HG03520 (cell line): ENCODE data around the gene ALPI.
"Not testable (repeated sequence)": the region's sequence is repeated elsewhere in the genome, so short reads cannot be mapped to it uniquely, and the experiment has no call there.

Experiments used
- ATAC-seq: cut with Tn5 transposase; IDR thresholded peaks from one replicate; pipeline ENCODE4 v1.9.1; 2021; ENCODE audit warnings: mild to moderate bottlenecking, moderate library complexity; ENCODE audit not compliant: unreplicated experiment

The ALPI gene

GRCh38 chr2:232441147-232441651 is 14.8 kb upstream of the ALPI start:
- no peak for ATAC-seq

- not testable (repeated sequence) for ATAC-seq
Measured at GRCh38 chr2:232441922-232442321, 14.0 kb upstream of the ALPI start.

- ATAC-seq = not testable (repeated sequence)
Measured at GRCh38 chr2:232442431-232442830, 13.5 kb upstream of the ALPI start.

GRCh38 chr2:232443047-232443446 is 12.9 kb upstream of the ALPI start:
- ATAC-seq = not testable (repeated sequence)

- ATAC-seq = not testable (repeated sequence)
Measured at GRCh38 chr2:232443669-232444408, 12.1 kb upstream of the ALPI start.

- no peak for ATAC-seq
Measured at GRCh38 chr2:232444409-232445148, 11.4 kb upstream of the ALPI start.

- ATAC-seq = not testable (repeated sequence)
Measured at GRCh38 chr2:232445149-232445885, 10.6 kb upstream of the ALPI start.

- ATAC-seq = not testable (repeated sequence)
Measured at GRCh38 chr2:232446266-232446777, 9.6 kb upstream of the ALPI start.

GRCh38 chr2:232447091-232447620 is 8.8 kb upstream of the ALPI start:
- ATAC-seq = no peak

GRCh38 chr2:232447638-232448303 is 8.2 kb upstream of the ALPI start:
- no peak for ATAC-seq

GRCh38 chr2:232448304-232448690 is 7.7 kb upstream of the ALPI start:
- ATAC-seq = no peak

- no peak for ATAC-seq
Measured at GRCh38 chr2:232449964-232450363, 6.0 kb upstream of the ALPI start.

GRCh38 chr2:232451645-232452044 is 4.3 kb upstream of the ALPI start:
- not testable (repeated sequence) for ATAC-seq

GRCh38 chr2:232454630-232455029 is 1.3 kb upstream of the ALPI start:
- no peak for ATAC-seq

GRCh38 chr2:232456296-232457120 is 555 bp downstream of the ALPI start:
- no peak for ATAC-seq

- no peak for ATAC-seq
Measured at GRCh38 chr2:232457121-232458011, 1.4 kb downstream of the ALPI start.

- ATAC-seq = no peak
Measured at GRCh38 chr2:232458051-232458660, 2.2 kb downstream of the ALPI start.
